Loucy (cell line): ENCODE measurements around the gene BARX2.

Experiments used
- H2AFZ ChIP-seq: fragments of 200-600 bp; sonication (generic); 2 replicates; pipeline ENCODE4 v1.6.0; 2016; ENCODE audit warnings: antibody characterized with exemption, mild to moderate bottlenecking, low read length, moderate library complexity
- H3F3A ChIP-seq: fragments of 200-600 bp; 2 replicates; pipeline ENCODE4 v1.6.0; 2016; ENCODE audit warnings: antibody characterized with exemption, low read depth, mild to moderate bottlenecking
- H3K27me3 ChIP-seq: fragments of 200-600 bp; sonication (generic); 2 replicates; pipeline ENCODE4 v1.6.1; 2014; ENCODE audit warnings: low read length, mild to moderate bottlenecking; ENCODE audit not compliant: insufficient read depth, poor library complexity, severe bottlenecking
- H3K36me3 ChIP-seq: fragments of 200-600 bp; sonication (generic); 2 replicates; pipeline ENCODE4 v1.6.1; 2016; ENCODE audit warnings: low read length; ENCODE audit not compliant: insufficient read depth
- H3K4me1 ChIP-seq: fragments of 200-600 bp; sonication (generic); 2 replicates; pipeline ENCODE4 v1.5.1; 2014; ENCODE audit warnings: low read length, mild to moderate bottlenecking; ENCODE audit not compliant: insufficient read depth, poor library complexity, severe bottlenecking
- H3K4me2 ChIP-seq: fragments of 200-600 bp; sonication (generic); 2 replicates; pipeline ENCODE4 v1.6.0; 2014; ENCODE audit warnings: antibody characterized with exemption, low read length, low read depth, mild to moderate bottlenecking; ENCODE audit not compliant: poor library complexity, severe bottlenecking
- H3K4me3 ChIP-seq: fragments of 200-600 bp; sonication (generic); 2 replicates; pipeline ENCODE4 v1.5.1; 2014; ENCODE audit warnings: low read length, mild to moderate bottlenecking, mixed read lengths; ENCODE audit not compliant: poor library complexity, severe bottlenecking
- H3K79me2 ChIP-seq: fragments of 200-600 bp; sonication (generic); 2 replicates; pipeline ENCODE4 v1.6.1; 2014; ENCODE audit warnings: low read length; ENCODE audit not compliant: insufficient read depth
- H3K9ac ChIP-seq: fragments of 200-600 bp; sonication (generic); 2 replicates; pipeline ENCODE4 v1.6.0; 2014; ENCODE audit warnings: mild to moderate bottlenecking, low read depth, low read length, moderate library complexity; ENCODE audit not compliant: poor library complexity, severe bottlenecking
- H3K9me2 ChIP-seq: fragments of 200-600 bp; sonication (generic); replicated peaks from 2 replicates; pipeline ENCODE4 v1.6.1; 2016; ENCODE audit warnings: low read depth, low read length, mixed read lengths
- H3K9me3 ChIP-seq: fragments of 200-600 bp; sonication (generic); 2 replicates; pipeline ENCODE4 v1.6.1; 2014; ENCODE audit warnings: mild to moderate bottlenecking, antibody characterized with exemption, low read length, low read depth; ENCODE audit not compliant: insufficient read depth
- H4K20me1 ChIP-seq: fragments of 200-600 bp; sonication (generic); 2 replicates; pipeline ENCODE4 v1.6.0; 2014; ENCODE audit warnings: antibody characterized with exemption, low read length, mild to moderate bottlenecking; ENCODE audit not compliant: insufficient read depth, poor library complexity, severe bottlenecking
- CTCF ChIP-seq: fragments of 200-600 bp; sonication (generic); conservative IDR thresholded peaks from 2 replicates; pipeline ENCODE4 v1.5.1; 2014; ENCODE audit warnings: mild to moderate bottlenecking, antibody characterized with exemption, low read length
- EZH2phosphoT487 ChIP-seq: fragments of 200-600 bp; IDR thresholded peaks from 2 replicates; pipeline ENCODE4 v1.6.1; 2018; ENCODE audit warnings: antibody characterized with exemption, mild to moderate bottlenecking, moderate library complexity, borderline replicate concordance

The BARX2 gene

DNA sequence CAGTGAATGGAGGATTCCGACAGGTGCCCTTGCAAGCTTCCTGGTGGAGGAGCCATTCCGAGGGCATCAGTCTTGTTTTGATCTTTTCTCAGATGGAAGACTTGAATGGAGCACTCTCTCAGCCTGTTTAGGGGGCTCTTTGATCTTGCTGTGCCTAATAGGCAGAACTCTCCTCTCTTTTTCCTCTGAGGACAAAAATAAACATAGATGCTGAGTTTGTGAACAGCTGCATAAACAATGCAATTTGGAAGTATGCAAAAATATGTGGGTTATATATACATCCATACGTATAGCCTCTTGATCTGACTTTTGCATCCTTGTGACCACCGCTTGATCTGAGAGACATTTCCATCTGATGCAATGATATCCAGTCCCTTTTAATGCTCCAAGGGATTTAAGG lies 29.1 kb downstream of the BARX2 start:
- Histone ChIP-seq H3F3A (no peaks in the 10 kb centered on the region), H3K36me3 (no peaks in the 10 kb centered on the region), H3K79me2 (no peaks in the 10 kb centered on the region), H3K9me2 (no peaks in the 10 kb centered on the region), H3K9me3 (no peaks in the 10 kb centered on the region), H3K4me1 (no peaks in the 10 kb centered on the region), H3K9ac (no peak overlapping the region), H3K4me3 (no peak overlapping the region), H2AFZ (no peak overlapping the region), H3K27me3 (no peaks in the 10 kb centered on the region), H4K20me1 (no peaks in the 10 kb centered on the region), H3K4me2 (no peak overlapping the region)
- TF ChIP-seq EZH2phosphoT487 (no peak), CTCF (no peak)

DNA sequence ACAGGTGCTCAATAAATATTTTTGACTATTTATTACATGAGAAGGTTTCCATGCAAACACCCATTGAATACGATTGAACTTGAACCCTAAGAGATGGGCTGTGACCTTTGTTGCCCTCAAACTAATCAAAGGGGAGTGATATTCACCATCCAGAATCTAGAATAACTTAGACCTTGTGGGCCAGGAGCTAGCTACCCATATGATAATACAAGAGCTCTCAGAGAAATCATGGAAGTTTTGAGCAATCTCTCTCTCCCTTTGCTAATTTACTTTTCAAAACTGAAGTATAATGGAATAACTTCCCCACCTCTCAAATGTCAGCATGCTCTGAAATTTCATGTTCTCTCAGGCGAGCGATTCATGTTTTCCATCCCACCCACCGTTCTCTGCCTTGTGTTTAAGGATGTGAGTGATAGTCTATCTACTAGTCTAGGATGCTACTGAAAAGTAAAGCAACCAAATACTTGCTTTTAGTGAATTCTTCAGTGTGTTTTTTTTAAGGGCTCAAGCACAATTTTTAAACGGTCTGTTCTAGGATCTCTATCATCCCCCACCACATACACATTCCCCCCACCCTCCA lies 33.3 kb downstream of the BARX2 start:
- H3K9ac ChIP-seq: no peak overlapping the region
- no peak overlapping the region for H3K4me2 ChIP-seq
- H3K27me3 ChIP-seq: no peaks in the 10 kb centered on the region
- H3K36me3 ChIP-seq: no peaks in the 10 kb centered on the region
- TF ChIP-seq EZH2phosphoT487 (no peak), CTCF (no peak)
- no peaks in the 10 kb centered on the region for H3K9me2 ChIP-seq
- H3K79me2 ChIP-seq: no peaks in the 10 kb centered on the region
- H3K4me3 ChIP-seq: no peak overlapping the region
- H3F3A ChIP-seq: no peaks in the 10 kb centered on the region
- no peak overlapping the region for H2AFZ ChIP-seq
- no peaks in the 10 kb centered on the region for H3K4me1 ChIP-seq
- no peaks in the 10 kb centered on the region for H3K9me3 ChIP-seq
- no peaks in the 10 kb centered on the region for H4K20me1 ChIP-seq

DNA sequence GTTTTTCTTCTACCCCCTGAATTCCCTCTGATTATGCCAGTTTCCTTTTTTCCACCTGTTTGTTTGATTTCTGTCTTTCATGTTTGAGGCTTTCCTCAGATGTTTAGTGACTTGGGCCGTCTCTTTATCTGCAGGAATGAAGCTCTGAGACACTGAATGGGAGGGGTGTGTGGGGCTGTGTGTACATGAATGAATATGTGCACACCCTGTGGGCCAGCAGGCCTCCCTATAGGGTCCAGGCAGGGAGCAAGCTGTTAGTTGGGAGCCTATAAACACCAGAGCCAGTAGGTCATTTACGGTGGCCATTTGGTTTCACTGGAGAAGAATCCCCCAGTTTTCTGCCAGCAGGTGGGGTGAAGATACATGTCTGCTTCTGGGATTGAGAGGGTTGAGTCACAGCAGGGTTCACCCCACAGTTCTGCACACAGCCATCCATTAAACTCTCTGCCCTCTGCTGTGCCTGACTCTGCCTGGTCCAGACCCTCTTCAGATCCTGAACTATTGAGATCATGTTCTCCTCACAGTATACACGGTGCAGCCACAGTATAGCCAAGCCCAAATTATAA lies 34.8 kb downstream of the BARX2 start:
- H3K9ac ChIP-seq: no peak overlapping the region
- TF ChIP-seq CTCF (no peak), EZH2phosphoT487 (no peak)
- no peaks in the 10 kb centered on the region for H3F3A ChIP-seq
- H3K4me1 ChIP-seq: no peaks in the 10 kb centered on the region
- no peaks in the 10 kb centered on the region for H4K20me1 ChIP-seq
- no peak overlapping the region for H3K4me3 ChIP-seq
- H3K27me3 ChIP-seq: no peaks in the 10 kb centered on the region
- H3K9me2 ChIP-seq: no peaks in the 10 kb centered on the region
- H2AFZ ChIP-seq: no peak overlapping the region
- H3K36me3 ChIP-seq: no peaks in the 10 kb centered on the region
- no peaks in the 10 kb centered on the region for H3K9me3 ChIP-seq
- H3K79me2 ChIP-seq: no peaks in the 10 kb centered on the region
- no peak overlapping the region for H3K4me2 ChIP-seq
